T-helper 2 cell treated with Interferon-gamma antibody and Interleukin-4, amounts not matched to agents 5 μg/mL and 100 μg/mL, for 36 hours (primary cell): ENCODE measurements around the gene CACHD1.

Experiments
- DNase-seq: peaks from one replicate; pipeline ENCODE4 v3.0.0; 2021; ENCODE audit warnings: low spot score
- H3K27ac Mint-ChIP-seq: one replicate; pipeline ENCODE4 v1.8.0; 2021; ENCODE audit warnings: mild to moderate bottlenecking, mixed read lengths
- H3K27me3 Mint-ChIP-seq: one replicate; pipeline ENCODE4 v1.8.0; 2021; ENCODE audit warnings: low read depth, mixed read lengths
- H3K36me3 Mint-ChIP-seq: one replicate; pipeline ENCODE4 v1.8.0; 2021; ENCODE audit warnings: low read depth, mixed read lengths
- H3K4me1 Mint-ChIP-seq: one replicate; pipeline ENCODE4 v1.8.0; 2021; ENCODE audit warnings: low read depth, mixed read lengths
- H3K4me3 Mint-ChIP-seq: one replicate; pipeline ENCODE4 v1.8.0; 2022; ENCODE audit warnings: mild to moderate bottlenecking, moderate library complexity, mixed read lengths
- H3K9me3 Mint-ChIP-seq: one replicate; pipeline ENCODE4 v1.8.0; 2021; ENCODE audit warnings: mixed read lengths

The CACHD1 gene

GRCh38 chr1:64514197-64514765 lies 44.4 kb downstream of the CACHD1 start:
- no peak overlapping the region for H3K4me3 Mint-ChIP-seq
- H3K36me3 Mint-ChIP-seq = no peaks in the 10 kb centered on the region
- peaks cover 2% of the 10 kb centered on the region for H3K27me3 Mint-ChIP-seq
- no peak for DNase-seq
- no peak overlapping the region for H3K27ac Mint-ChIP-seq
- no peaks in the 10 kb centered on the region for H3K9me3 Mint-ChIP-seq
- H3K4me1 Mint-ChIP-seq = no peaks in the 10 kb centered on the region

DNA sequence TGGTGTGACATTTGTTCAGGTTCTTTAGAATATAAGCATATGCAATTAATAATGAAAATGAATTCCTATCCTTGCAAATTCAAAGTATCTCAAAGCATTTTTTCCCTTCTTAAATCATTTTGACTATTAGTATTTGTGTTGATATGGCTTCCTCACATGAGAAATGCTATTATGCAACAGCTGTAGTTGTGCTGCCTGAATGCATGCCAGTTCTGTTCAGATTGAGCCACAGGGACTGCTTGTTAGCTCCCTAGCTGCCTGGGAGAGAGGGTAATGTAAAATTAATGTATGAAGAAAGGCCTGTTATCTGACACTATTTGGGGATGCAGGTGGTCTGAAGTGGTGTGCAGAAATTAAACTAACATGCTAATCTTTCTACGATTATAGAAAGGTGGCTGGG lies 45.5 kb downstream of the CACHD1 start:
- Mint-ChIP-seq H3K27me3 (peaks cover 2% of the 10 kb centered on the region), H3K9me3 (no peaks in the 10 kb centered on the region), H3K4me1 (no peaks in the 10 kb centered on the region), H3K27ac (no peak overlapping the region), H3K36me3 (no peaks in the 10 kb centered on the region), H3K4me3 (no peak overlapping the region)
- no peak for DNase-seq

GRCh38 chr1:64516301-64516700 lies 46.4 kb downstream of the CACHD1 start:
- H3K27ac Mint-ChIP-seq = no peak overlapping the region
- peaks cover 2% of the 10 kb centered on the region for H3K27me3 Mint-ChIP-seq
- no peaks in the 10 kb centered on the region for H3K36me3 Mint-ChIP-seq
- no peaks in the 10 kb centered on the region for H3K9me3 Mint-ChIP-seq
- DNase-seq = no peak
- H3K4me1 Mint-ChIP-seq = no peaks in the 10 kb centered on the region
- H3K4me3 Mint-ChIP-seq = no peak overlapping the region

DNA sequence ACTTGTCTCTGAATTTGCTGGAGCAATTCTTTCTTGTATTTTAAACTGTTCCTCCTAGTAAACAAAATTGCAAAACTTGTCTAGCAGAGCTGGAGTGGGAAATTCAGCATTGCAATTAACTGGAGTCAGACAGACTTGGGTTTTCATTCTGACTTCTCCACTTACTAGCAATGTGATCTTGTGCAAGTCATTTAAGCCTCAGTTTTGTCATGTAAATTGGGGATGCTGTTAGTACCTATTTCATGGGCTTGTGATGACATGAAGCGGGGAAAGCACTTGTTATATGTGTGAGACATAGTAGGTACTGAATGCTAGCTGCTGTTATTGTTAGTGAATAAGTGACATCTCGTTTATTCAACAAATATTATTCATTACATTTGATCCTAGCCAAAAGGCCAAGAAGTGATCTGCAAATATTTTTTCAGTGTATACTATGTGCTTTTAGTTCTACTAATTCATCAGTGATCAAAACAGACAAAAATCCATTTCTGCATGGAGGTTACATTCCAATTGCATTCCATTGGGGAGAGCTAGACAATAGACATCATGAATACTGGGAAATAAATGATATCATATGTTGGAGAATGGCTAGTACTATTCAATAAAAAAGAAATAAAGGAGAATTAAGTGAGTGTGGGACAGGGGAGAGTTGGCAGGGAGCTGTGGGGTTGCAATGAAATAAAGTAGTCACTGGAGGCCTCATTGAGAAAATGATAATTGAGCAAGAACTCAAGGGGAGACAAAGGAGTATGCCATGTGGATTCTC lies 47.1 kb downstream of the CACHD1 start:
- no peak for DNase-seq
- no peak overlapping the region for H3K27ac Mint-ChIP-seq
- H3K4me1 Mint-ChIP-seq = no peaks in the 10 kb centered on the region
- H3K4me3 Mint-ChIP-seq = no peak overlapping the region
- H3K36me3 Mint-ChIP-seq = no peaks in the 10 kb centered on the region
- peaks cover 2% of the 10 kb centered on the region for H3K27me3 Mint-ChIP-seq
- no peaks in the 10 kb centered on the region for H3K9me3 Mint-ChIP-seq

- no peak for DNase-seq
- Mint-ChIP-seq H3K36me3 (no peaks in the 10 kb centered on the region), H3K4me3 (no peak overlapping the region), H3K9me3 (no peaks in the 10 kb centered on the region), H3K27me3 (peaks cover 2% of the 10 kb centered on the region), H3K27ac (no peak overlapping the region), H3K4me1 (no peaks in the 10 kb centered on the region)
Measured at GRCh38 chr1:64517640-64518039, 47.7 kb downstream of the CACHD1 start.

- no peaks in the 10 kb centered on the region for H3K9me3 Mint-ChIP-seq
- peaks cover 5% of the 10 kb centered on the region for H3K27me3 Mint-ChIP-seq
- H3K4me1 Mint-ChIP-seq = no peaks in the 10 kb centered on the region
- no peak overlapping the region for H3K4me3 Mint-ChIP-seq
- H3K36me3 Mint-ChIP-seq = no peaks in the 10 kb centered on the region
- H3K27ac Mint-ChIP-seq = no peak overlapping the region
- no peak for DNase-seq
Measured at GRCh38 chr1:64518692-64519481, 49.0 kb downstream of the CACHD1 start.

- no peaks in the 10 kb centered on the region for H3K9me3 Mint-ChIP-seq
- H3K27me3 Mint-ChIP-seq = peaks cover 5% of the 10 kb centered on the region
- H3K36me3 Mint-ChIP-seq = no peaks in the 10 kb centered on the region
- no peak overlapping the region for H3K27ac Mint-ChIP-seq
- H3K4me1 Mint-ChIP-seq = no peaks in the 10 kb centered on the region
- H3K4me3 Mint-ChIP-seq = no peak overlapping the region
- DNase-seq = no peak
Measured at GRCh38 chr1:64519901-64520300, 50.0 kb downstream of the CACHD1 start.

- Mint-ChIP-seq H3K27me3 (peaks cover 8% of the 10 kb centered on the region), H3K4me1 (peaks cover 2% of the 10 kb centered on the region), H3K36me3 (no peaks in the 10 kb centered on the region), H3K4me3 (no peak overlapping the region), H3K9me3 (no peaks in the 10 kb centered on the region), H3K27ac (no peak overlapping the region)
- DNase-seq = no peak
Measured at GRCh38 chr1:64522740-64523139, 52.8 kb downstream of the CACHD1 start.

GRCh38 chr1:64523413-64524337 lies 53.7 kb downstream of the CACHD1 start:
- H3K27me3 Mint-ChIP-seq = peaks cover 8% of the 10 kb centered on the region
- no peak for DNase-seq
- no peak overlapping the region for H3K27ac Mint-ChIP-seq
- H3K36me3 Mint-ChIP-seq = no peaks in the 10 kb centered on the region
- no peak overlapping the region for H3K4me3 Mint-ChIP-seq
- no peaks in the 10 kb centered on the region for H3K9me3 Mint-ChIP-seq
- peaks cover 2% of the 10 kb centered on the region for H3K4me1 Mint-ChIP-seq

DNA sequence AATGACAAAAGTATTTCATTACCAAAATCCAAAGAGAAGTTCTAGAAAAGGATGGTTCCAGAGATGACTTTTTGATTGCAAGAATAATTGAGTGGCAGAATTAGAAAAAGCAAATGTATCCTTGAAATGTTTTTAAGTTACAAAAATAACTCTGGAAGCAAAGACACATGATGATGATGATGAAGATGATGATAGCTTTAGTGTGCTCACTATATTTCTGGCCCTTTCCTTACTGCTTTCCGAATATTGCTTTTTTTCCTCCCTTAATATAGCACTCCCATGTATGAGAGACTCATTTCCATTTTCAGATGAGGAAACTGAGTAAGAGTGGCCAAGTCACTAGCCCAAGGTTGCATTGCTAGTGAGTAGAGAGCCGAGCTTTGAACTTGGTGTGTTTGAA lies 54.7 kb downstream of the CACHD1 start:
- no peak for DNase-seq
- Mint-ChIP-seq H3K27me3 (peaks cover 8% of the 10 kb centered on the region), H3K27ac (no peak overlapping the region), H3K9me3 (no peaks in the 10 kb centered on the region), H3K4me1 (peaks cover 2% of the 10 kb centered on the region), H3K4me3 (no peak overlapping the region), H3K36me3 (no peaks in the 10 kb centered on the region)

DNA sequence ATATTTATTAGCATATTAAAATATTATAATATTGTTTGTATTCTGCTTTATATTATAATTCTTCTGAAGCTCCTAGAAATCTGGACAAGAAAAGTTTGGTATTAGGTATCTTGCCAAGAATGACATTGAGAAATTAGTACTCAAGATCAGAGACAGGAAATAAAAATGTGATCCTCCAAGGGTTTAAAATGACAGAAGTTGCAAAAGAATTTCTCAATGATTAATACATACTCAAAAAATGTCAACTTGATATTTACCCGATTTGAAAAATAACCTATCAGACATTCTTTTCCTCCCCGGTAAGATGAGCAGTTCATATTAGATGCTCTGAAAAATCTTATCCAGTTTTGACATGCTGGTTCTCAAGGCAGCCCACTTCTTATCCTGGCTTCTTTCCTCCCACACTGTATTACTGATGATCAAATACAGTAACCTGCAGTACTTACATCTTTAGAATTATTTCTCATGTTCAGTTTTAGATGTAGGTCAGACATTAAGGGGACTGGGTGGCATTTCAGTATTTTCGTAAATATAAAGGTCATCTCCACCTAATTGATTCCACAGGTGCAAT lies 55.3 kb downstream of the CACHD1 start:
- peaks cover 8% of the 10 kb centered on the region for H3K27me3 Mint-ChIP-seq
- H3K36me3 Mint-ChIP-seq = no peaks in the 10 kb centered on the region
- H3K4me3 Mint-ChIP-seq = no peak overlapping the region
- no peak overlapping the region for H3K27ac Mint-ChIP-seq
- DNase-seq = no peak
- no peaks in the 10 kb centered on the region for H3K9me3 Mint-ChIP-seq
- peaks cover 2% of the 10 kb centered on the region for H3K4me1 Mint-ChIP-seq

DNA sequence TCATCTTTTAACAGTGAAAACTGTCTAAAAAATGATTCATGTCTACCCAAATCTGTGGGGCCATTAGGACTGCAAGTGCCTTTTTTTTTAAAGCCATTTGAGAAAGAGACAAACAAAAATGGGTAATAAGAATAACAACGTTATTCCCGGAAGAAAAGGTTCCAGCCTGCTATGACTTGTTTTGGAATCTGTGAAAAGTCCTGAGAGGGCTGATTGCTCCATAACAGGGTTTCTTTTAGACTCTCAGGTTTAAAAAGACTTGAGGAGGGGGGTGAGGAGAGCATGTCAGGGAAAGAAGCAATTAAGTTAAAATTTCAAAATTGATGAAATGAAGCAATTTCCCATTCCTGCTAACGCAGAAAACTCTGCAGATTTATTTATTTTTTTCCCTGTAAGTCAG lies 56.4 kb downstream of the CACHD1 start:
- no peaks in the 10 kb centered on the region for H3K36me3 Mint-ChIP-seq
- no peak overlapping the region for H3K27ac Mint-ChIP-seq
- peaks cover 2% of the 10 kb centered on the region for H3K4me1 Mint-ChIP-seq
- DNase-seq = no peak
- no peaks in the 10 kb centered on the region for H3K9me3 Mint-ChIP-seq
- peaks cover 8% of the 10 kb centered on the region for H3K27me3 Mint-ChIP-seq
- no peak overlapping the region for H3K4me3 Mint-ChIP-seq

- Mint-ChIP-seq H3K27me3 (peaks cover 8% of the 10 kb centered on the region), H3K4me1 (peaks cover 2% of the 10 kb centered on the region), H3K36me3 (no peaks in the 10 kb centered on the region), H3K9me3 (no peaks in the 10 kb centered on the region), H3K4me3 (no peak overlapping the region), H3K27ac (no peak overlapping the region)
- no peak for DNase-seq
Measured at GRCh38 chr1:64527165-64527564, 57.2 kb downstream of the CACHD1 start.
